IMR-90 (cell line): ENCODE data around the gene LCAT. TPM values are rescaled to one million over a fixed set of nuclear protein-coding genes. Genes with fewer than 3 reads are reported as not detected.

ENCODE experiments used
- ATAC-seq: fragments of 200-7000 bp; cut with Tn5 transposase; 2 replicates; pipeline ENCODE4 v1.9.1; 2020; ENCODE audit warnings: low read depth, mild to moderate bottlenecking, moderate library complexity
- BruUV-seq: library from RNA; stranded (reverse); fragments of 400-500 nt; replicated peaks from 2 replicates; lab custom pipeline; 2021; lab: Mats Ljungman, UMichigan
- CTCF ChIA-PET: fragments of 300-600 bp; formaldehyde crosslinking; extraction: SDS; loops from one replicate; lab custom pipeline; 2021; ENCODE audit warnings: antibody characterized with exemption; lab: Yijun Ruan, JAX
- POLR2A ChIA-PET: fragments of 300-600 bp; sonication (Branson Sonifier 250); formaldehyde crosslinking; loops from one replicate; lab custom pipeline; 2022; ENCODE audit warnings: antibody characterized with exemption; ENCODE audit not compliant: unreplicated experiment; lab: Charles Lee
- DNase-seq: peaks from one replicate; pipeline ENCODE4 v3.0.0; 2013
- H2AFZ ChIP-seq: replicated peaks from 2 replicates; pipeline ENCODE3; 2013; ENCODE audit warnings: low read length, mild to moderate bottlenecking; ENCODE audit not compliant: poor library complexity
- H2AK5ac ChIP-seq: 2 replicates; pipeline ENCODE4 v1.6.1; 2013; ENCODE audit warnings: low read depth, low read length, inconsistent platforms
- H2AK9ac ChIP-seq: replicated peaks from 2 replicates; pipeline ENCODE3; 2013; ENCODE audit warnings: mild to moderate bottlenecking, low read depth, low read length, moderate library complexity; ENCODE audit not compliant: poor library complexity
- H2BK120ac ChIP-seq: 2 replicates; pipeline ENCODE4 v1.6.1; 2013; ENCODE audit warnings: low read depth, low read length, inconsistent platforms
- H2BK15ac ChIP-seq: 3 replicates; pipeline ENCODE4 v1.6.1; 2013; ENCODE audit warnings: low read depth, low read length, inconsistent platforms
- H2BK20ac ChIP-seq: 2 replicates; pipeline ENCODE4 v1.6.1; 2013; ENCODE audit warnings: low read depth, mild to moderate bottlenecking, inconsistent platforms, low read length, moderate library complexity
- H2BK5ac ChIP-seq: 2 replicates; pipeline ENCODE4 v1.6.1; 2013; ENCODE audit warnings: mild to moderate bottlenecking, low read depth, low read length, inconsistent platforms; ENCODE audit not compliant: poor library complexity, severe bottlenecking
- H3K14ac ChIP-seq: replicated peaks from 2 replicates; pipeline ENCODE4 v1.6.1; 2013; ENCODE audit warnings: low read depth, low read length, inconsistent platforms
- H3K18ac ChIP-seq: 2 replicates; pipeline ENCODE4 v1.6.1; 2013; ENCODE audit warnings: low read depth, low read length, control low read depth
- H3K23ac ChIP-seq: 2 replicates; pipeline ENCODE4 v1.6.1; 2013; ENCODE audit warnings: low read depth, low read length, inconsistent platforms
- H3K27ac ChIP-seq: 2 replicates; pipeline ENCODE4 v1.5.1; 2013; ENCODE audit warnings: mild to moderate bottlenecking, control low read depth, low read length; ENCODE audit not compliant: insufficient read depth
- H3K27me3 ChIP-seq: 2 replicates; pipeline ENCODE4 v1.6.1; 2013; ENCODE audit warnings: low read length; ENCODE audit not compliant: control insufficient read depth, insufficient read depth
- H3K36me3 ChIP-seq: 2 replicates; pipeline ENCODE4 v1.6.1; 2013; ENCODE audit warnings: low read length, mixed read lengths; ENCODE audit not compliant: control insufficient read depth, insufficient read depth
- H3K4ac ChIP-seq: 2 replicates; pipeline ENCODE4 v1.6.1; 2013; ENCODE audit warnings: low read depth, low read length, inconsistent platforms
- H3K4me1 ChIP-seq: 2 replicates; pipeline ENCODE4 v1.6.1; 2013; ENCODE audit warnings: low read length, mixed read lengths; ENCODE audit not compliant: control insufficient read depth, insufficient read depth
- H3K4me2 ChIP-seq: 2 replicates; pipeline ENCODE4 v1.6.1; 2013; ENCODE audit warnings: low read depth, mild to moderate bottlenecking, control low read depth, low read length, moderate library complexity
- H3K4me3 ChIP-seq: 2 replicates; pipeline ENCODE4 v1.5.1; 2013; ENCODE audit warnings: low read depth, mild to moderate bottlenecking, control low read depth, low read length, moderate library complexity; ENCODE audit not compliant: insufficient read depth
- H3K56ac ChIP-seq: 2 replicates; pipeline ENCODE4 v1.6.1; 2013; ENCODE audit warnings: low read length, inconsistent platforms; ENCODE audit not compliant: insufficient read depth; ENCODE audit errors: extremely low read depth
- H3K79me1 ChIP-seq, 2 experiments: 2 replicates each; pipeline ENCODE4 v1.6.1; 2013; ENCODE audit warnings: low read length in 2 of 2, inconsistent platforms in 1 of 2, low read depth in 1 of 2
- H3K9ac ChIP-seq: 2 replicates; pipeline ENCODE4 v1.6.1; 2013; ENCODE audit warnings: low read depth, low read length, control low read depth
- H3K9me1 ChIP-seq: 2 replicates; pipeline ENCODE4 v1.6.1; 2013; ENCODE audit warnings: low read length, inconsistent platforms; ENCODE audit not compliant: insufficient read depth
- H3K9me3 ChIP-seq: 2 replicates; pipeline ENCODE4 v1.6.1; 2013; ENCODE audit warnings: low read length; ENCODE audit not compliant: control insufficient read depth, insufficient read depth
- H4K20me1 ChIP-seq: 2 replicates; pipeline ENCODE4 v1.6.1; 2013; ENCODE audit warnings: low read length, inconsistent platforms; ENCODE audit not compliant: insufficient read depth
- H4K5ac ChIP-seq: 2 replicates; pipeline ENCODE4 v1.6.1; 2013; ENCODE audit warnings: mild to moderate bottlenecking, low read depth, low read length, control low read depth
- H4K8ac ChIP-seq, 2 experiments: 2 replicates each; pipeline ENCODE4 v1.6.1; 2013; ENCODE audit warnings: low read depth in 2 of 2, low read length in 2 of 2, control low read depth in 1 of 2, inconsistent platforms in 1 of 2
- H4K91ac ChIP-seq: 2 replicates; pipeline ENCODE4 v1.6.1; 2013; ENCODE audit warnings: low read depth, low read length, inconsistent platforms; ENCODE audit not compliant: insufficient read depth
- BHLHE40 ChIP-seq: fragments of 150-350 bp; IDR thresholded peaks from 2 replicates; pipeline ENCODE4 v1.6.1; 2016; ENCODE audit warnings: mild to moderate bottlenecking, low read depth, low read length
- CEBPB ChIP-seq: IDR thresholded peaks from 2 replicates; pipeline ENCODE4 v1.6.1; 2012; ENCODE audit warnings: low read depth, low read length, improper control_type of control experiment
- CHD1 ChIP-seq: IDR thresholded peaks from 2 replicates; pipeline ENCODE4 v1.6.1; 2012; ENCODE audit warnings: low read depth, low read length, improper control_type of control experiment
- CTCF ChIP-seq: conservative IDR thresholded peaks from 2 replicates; pipeline ENCODE4 v1.5.1; 2012; ENCODE audit warnings: mild to moderate bottlenecking, low read depth, low read length, improper control_type of control experiment
- ELK1 ChIP-seq: fragments of 150-350 bp; IDR thresholded peaks from 2 replicates; pipeline ENCODE4 v1.6.1; 2016; ENCODE audit warnings: low read depth, mild to moderate bottlenecking, low read length, moderate library complexity, borderline replicate concordance
- FOS ChIP-seq: fragments of 150-350 bp; IDR thresholded peaks from 2 replicates; pipeline ENCODE4 v1.6.1; 2016; ENCODE audit warnings: low read depth, low read length
- MAFK ChIP-seq: IDR thresholded peaks from 2 replicates; pipeline ENCODE4 v1.6.1; 2012; ENCODE audit warnings: low read depth, low read length, improper control_type of control experiment
- MAZ ChIP-seq: IDR thresholded peaks from 2 replicates; pipeline ENCODE4 v1.6.1; 2012; ENCODE audit warnings: low read depth, mild to moderate bottlenecking, low read length, improper control_type of control experiment, moderate library complexity, borderline replicate concordance
- MXI1 ChIP-seq: IDR thresholded peaks from 2 replicates; pipeline ENCODE4 v1.6.1; 2012; ENCODE audit warnings: low read depth, mild to moderate bottlenecking, low read length, moderate library complexity, borderline replicate concordance
- NFE2L2 ChIP-seq: fragments of 150-350 bp; IDR thresholded peaks from 2 replicates; pipeline ENCODE4 v1.6.1; 2016; ENCODE audit warnings: low read depth, mild to moderate bottlenecking, low read length
- POLR2A ChIP-seq: IDR thresholded peaks from 2 replicates; pipeline ENCODE4 v1.6.1; 2012; ENCODE audit warnings: mild to moderate bottlenecking, low read depth, low read length
- RAD21 ChIP-seq: IDR thresholded peaks from 2 replicates; pipeline ENCODE4 v1.6.1; 2012; ENCODE audit warnings: low read length, improper control_type of control experiment
- RCOR1 ChIP-seq: IDR thresholded peaks from 2 replicates; pipeline ENCODE4 v1.6.1; 2012; ENCODE audit warnings: mild to moderate bottlenecking, low read length, improper control_type of control experiment; ENCODE audit not compliant: insufficient replicate concordance
- RFX5 ChIP-seq: IDR thresholded peaks from 2 replicates; pipeline ENCODE4 v1.8.0; 2012; ENCODE audit warnings: low read depth, mild to moderate bottlenecking, low read length, moderate library complexity
- SMC3 ChIP-seq: fragments of 150-350 bp; IDR thresholded peaks from 2 replicates; pipeline ENCODE4 v1.6.1; 2016; ENCODE audit warnings: low read depth, mild to moderate bottlenecking, antibody characterized with exemption, low read length, moderate library complexity
- USF2 ChIP-seq: fragments of 150-350 bp; IDR thresholded peaks from 2 replicates; pipeline ENCODE4 v1.6.1; 2017; ENCODE audit warnings: mild to moderate bottlenecking, antibody characterized with exemption, low read length, low read depth
- WGBS, 2 experiments: methylation state at CpG; one replicate each; pipeline versions ENCODE4 v1.1.5 to v1.1.7; 2013; ENCODE audit warnings: missing lambda C conversion rate in 2 of 2; ENCODE audit not compliant: insufficient read length in 1 of 2; ENCODE audit errors: extremely low coverage in 2 of 2; 5-methylcytosine and 5-hydroxymethylcytosine counted together
- dilution Hi-C: fragments of 300-500 bp; cut with HindIII; formaldehyde crosslinking; loops from one replicate; pipeline ENCODE4 v1.14.3; 2018; ENCODE audit warnings: low sequenced_read_pairs; ENCODE audit not compliant: unreplicated experiment
- in situ Hi-C: fragments of 300-500 bp; cut with MboI; formaldehyde crosslinking; loops from 3 replicates; pipeline ENCODE4 v1.14.3; 2019; ENCODE audit warnings: low sequenced_read_pairs, inconsistent platforms, mixed read lengths
- intact Hi-C: fragments of 100-400 bp; cut with micrococcal nuclease; formaldehyde crosslinking; loops from 2 replicates; pipeline ENCODE4 v1.10.0; 2022
- polyA plus RNA-seq, 3 experiments: library from polyadenylated mRNA; depleted of rRNA; stranded (reverse); fragments of >200 nt; gene quantifications; 2 replicates each; pipeline ENCODE4 v1.2.3, GENCODE V29; 2012; ENCODE audit warnings: low replicate concordance in 1 of 3
- total RNA-seq: library from RNA; depleted of rRNA; stranded (reverse); fragments of >200 nt; gene quantifications from 2 replicates; pipeline ENCODE4 v1.2.3, GENCODE V29; 2012

The LCAT gene
- total and polyA plus RNA-seq, 2 of the 4 experiments (the other 2 are of a cell fraction), result 1.4 to 18.8 TPM

DNA sequence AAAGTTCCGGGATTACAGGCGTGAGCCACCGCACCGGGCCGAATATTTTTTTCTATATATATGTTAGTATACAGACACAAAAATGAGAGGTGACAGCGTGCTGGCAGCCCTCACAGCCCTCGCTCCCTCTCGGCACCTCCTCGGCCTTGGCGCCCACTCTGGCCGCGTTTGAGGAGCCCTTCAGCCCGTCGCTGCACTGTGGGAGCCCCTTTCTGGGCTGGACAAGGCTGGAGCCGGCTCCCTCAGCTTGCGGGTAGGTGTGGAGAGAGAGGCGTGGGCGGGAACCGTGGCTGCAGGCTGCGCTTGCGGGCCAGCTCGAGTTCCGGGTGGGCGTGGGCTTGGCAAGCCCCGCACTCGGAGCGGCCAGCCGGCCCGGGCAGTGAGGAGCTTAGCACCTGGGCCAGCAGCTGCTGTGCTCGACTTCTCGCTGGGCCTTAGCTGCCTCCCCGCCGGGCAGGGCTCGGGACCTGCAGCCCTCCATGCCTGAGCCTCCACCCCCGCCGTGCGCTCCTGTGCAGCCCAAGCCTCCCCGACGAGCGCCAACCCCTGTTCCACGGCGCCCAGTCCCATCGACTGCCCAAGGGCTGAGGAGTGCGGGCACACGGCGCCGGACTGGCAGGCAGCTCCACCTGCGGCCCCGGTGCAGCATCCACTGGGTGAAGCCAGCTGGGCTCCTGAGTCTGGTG lies 38.2 kb upstream of the LCAT start:
- no peak overlapping the region for H4K5ac ChIP-seq
- no peak overlapping the region for H2BK15ac ChIP-seq
- BruUV-seq, result no TSS peak
- H3K79me1 ChIP-seq, result no peaks in the 10 kb centered on the region
- H4K8ac ChIP-seq, result no peak overlapping the region
- DNase-seq (no peak), ATAC-seq (no peak)
- no peak overlapping the region for H2AFZ ChIP-seq
- peaks cover 17% of the 10 kb centered on the region for H3K27me3 ChIP-seq
- no peak overlapping the region for H2AK9ac ChIP-seq
- no peaks in the 10 kb centered on the region for H3K9me1 ChIP-seq
- H3K4me3 ChIP-seq, result no peak overlapping the region
- whole genome bisulfite sequencing, 2 experiments, result 94% methylated on average over 21 of the region's 49 CpGs; no CpG with 5 or more reads in 1 of the 2 experiments
- H3K27ac ChIP-seq, result no peak overlapping the region
- intact Hi-C loops, result no loop called here
- H3K18ac ChIP-seq, result no peak overlapping the region
- H3K9ac ChIP-seq, result no peak overlapping the region
- no peak overlapping the region for H3K23ac ChIP-seq
- no peak overlapping the region for H2AK5ac ChIP-seq
- no peak overlapping the region for H2BK5ac ChIP-seq
- TF ChIP-seq POLR2A (no peak), ELK1 (no peak), SMC3 (no peak), CHD1 (no peak), NFE2L2 (no peak), RCOR1 (no peak), BHLHE40 (no peak), MXI1 (no peak), RFX5 (no peak), USF2 (no peak), RAD21 (no peak), CEBPB (no peak), FOS (no peak), MAZ (no peak), CTCF (no peak), MAFK (no peak)
- no peaks in the 10 kb centered on the region for H3K9me3 ChIP-seq
- dilution Hi-C loops, result no loop called here
- H3K36me3 ChIP-seq, result no peaks in the 10 kb centered on the region
- H3K4me1 ChIP-seq, result peaks cover 1% of the 10 kb centered on the region; the same call in 1 of the 2 replicates
- POLR2A ChIA-PET, result interaction anchor here (0.6 kb wide), 1 partner anchor 53 kb away, joined by 4 read pairs; no protein-coding TSS in a partner anchor
- CTCF ChIA-PET, result no interaction called here
- H3K14ac ChIP-seq, result no peak overlapping the region
- H2BK20ac ChIP-seq, result no peak overlapping the region
- H2BK120ac ChIP-seq, result no peak overlapping the region
- H3K4ac ChIP-seq, result no peak overlapping the region
- no peak overlapping the region for H4K91ac ChIP-seq
- no peak overlapping the region for H3K56ac ChIP-seq
- in situ Hi-C loops, result loop anchor here (10.0 kb wide), 1 partner anchor 243 kb away; no protein-coding TSS in a partner anchor
- no peaks in the 10 kb centered on the region for H4K20me1 ChIP-seq
- no peak overlapping the region for H3K4me2 ChIP-seq
